Stomach (tissue), 4 donors: ENCODE data around the gene CTCF.
"Not testable (repeated sequence)": the region's sequence is repeated elsewhere in the genome, so short reads cannot be mapped to it uniquely, and the experiment has no call there.

ENCODE experiments used
- CTCF ChIP-seq, 7 experiments: fragments of 450-650 bp in 4 of 7; fragments of 200-600 bp in 3 of 7; sonication (generic) in 3 of 7; IDR thresholded peaks; one replicate each; pipeline ENCODE4 v1.5.1; 2016 to 2019; ENCODE audit warnings: antibody characterized with exemption in 7 of 7, control low read depth in 2 of 7, mild to moderate bottlenecking in 1 of 7
- EP300 ChIP-seq: sonication (generic); formaldehyde crosslinking; IDR thresholded peaks from one replicate; pipeline ENCODE4 v1.6.1; 2017; ENCODE audit warnings: antibody characterized with exemption
- POLR2A ChIP-seq, 4 donors: fragments of 450-650 bp; IDR thresholded peaks; one replicate each; pipeline ENCODE4 v1.6.1; 2016; ENCODE audit warnings: antibody characterized with exemption in 4 of 4, control low read depth in 2 of 4, mild to moderate bottlenecking in 1 of 4, moderate library complexity in 1 of 4

- not testable (repeated sequence) for TF ChIP-seq CTCF (IDR thresholded peaks at IDR 0.05); EP300; POLR2A (IDR thresholded peaks at IDR 0.05)
These were observed 48.4 kb upstream of the CTCF start for GRCh38 chr16:67513892-67514291.
